ENCODE measurements around the gene TGFB2. TPM values are rescaled to one million over a fixed set of nuclear protein-coding genes. Genes with fewer than 3 reads are reported as not detected.

TGFB2 gene
- 1 to 10 TPM in 1 of 2 donors, under 1 TPM in 1; 0.27 to 4.6 TPM for total RNA-seq

GRCh38 chr1:218344814-218345672, at the start of gene TGFB2:
Gene TGFB2 (plus strand): TSS chr1:218345336. CDS start chr1:218346702, 1,366 bp downstream.
- H3K36me3 ChIP-seq: no peaks in the 10 kb centered on the region
- H3K4me1 ChIP-seq: no peaks in the 10 kb centered on the region
- H3K9me3 ChIP-seq: no peaks in the 10 kb centered on the region
- intact Hi-C loops (cut with DNase I): no loop called here
- H3K27me3 ChIP-seq: peaks cover 25% of the 10 kb centered on the region
- no peak for TF ChIP-seq CTCF (IDR thresholded peaks at IDR 0.05)
- H3K4me3 ChIP-seq: peak within 1 kb of the TSS; percentile 40
- H3K27ac ChIP-seq: peak within 1 kb of the TSS; percentile 43
- peak; percentile 31 for DNase-seq
- H3K9ac ChIP-seq (ENCODE audit: low read depth in 2 of 2, low read length in 2 of 2): peak within 1 kb of the TSS in 1 of 2 donors; percentile 64

GRCh38 chr1:218296162-218296561, 49.0 kb upstream of the TGFB2 start:
- H3K9me3 ChIP-seq: no peaks in the 10 kb centered on the region
- TF ChIP-seq CTCF (IDR thresholded peaks at IDR 0.05): no peak

GRCh38 chr1:218297461-218297860, 47.7 kb upstream of the TGFB2 start:
- no peaks in the 10 kb centered on the region for H3K36me3 ChIP-seq
- H3K27ac ChIP-seq: no peak overlapping the region
- H3K4me3 ChIP-seq: no peak overlapping the region
- TF ChIP-seq CTCF (IDR thresholded peaks at IDR 0.05): no peak
- DNase-seq: no peak
- no peaks in the 10 kb centered on the region for H3K27me3 ChIP-seq
- H3K9ac ChIP-seq (ENCODE audit: low read depth in 2 of 2, low read length in 2 of 2): no peak overlapping the region
- no peaks in the 10 kb centered on the region for H3K9me3 ChIP-seq
- no peaks in the 10 kb centered on the region for H3K4me1 ChIP-seq
- intact Hi-C loops (cut with DNase I): no loop called here

More at GRCh38 chr1:218296162-218296561, 49.0 kb upstream of the TGFB2 start:
- intact Hi-C loops (cut with DNase I): no loop called here
- Histone ChIP-seq H3K36me3 (no peaks in the 10 kb centered on the region), H3K27ac (no peak overlapping the region), H3K9ac (ENCODE audit: low read depth in 2 of 2, low read length in 2 of 2) (no peak overlapping the region), H3K4me1 (no peaks in the 10 kb centered on the region), H3K4me3 (no peak overlapping the region), H3K27me3 (no peaks in the 10 kb centered on the region)
- DNase-seq: no peak

GRCh38 chr1:218297867-218298266, 47.3 kb upstream of the TGFB2 start:
- H3K27me3 ChIP-seq: no peaks in the 10 kb centered on the region
- intact Hi-C loops (cut with DNase I): no loop called here
- H3K36me3 ChIP-seq: no peaks in the 10 kb centered on the region
- DNase-seq: no peak
- H3K4me3 ChIP-seq: no peak overlapping the region
- no peaks in the 10 kb centered on the region for H3K9me3 ChIP-seq
- no peak overlapping the region for H3K27ac ChIP-seq
- H3K4me1 ChIP-seq: no peaks in the 10 kb centered on the region
- TF ChIP-seq CTCF (IDR thresholded peaks at IDR 0.05): no peak
- H3K9ac ChIP-seq (ENCODE audit: low read depth in 2 of 2, low read length in 2 of 2): no peak overlapping the region

- Histone ChIP-seq H3K27ac (no peak overlapping the region), H3K4me3 (no peak overlapping the region), H3K36me3 (no peaks in the 10 kb centered on the region), H3K9me3 (no peaks in the 10 kb centered on the region), H3K27me3 (no peaks in the 10 kb centered on the region), H3K4me1 (no peaks in the 10 kb centered on the region), H3K9ac (ENCODE audit: low read depth in 2 of 2, low read length in 2 of 2) (no peak overlapping the region)
- no peak for DNase-seq
- TF ChIP-seq CTCF (IDR thresholded peaks at IDR 0.05): no peak
- intact Hi-C loops (cut with DNase I): no loop called here
Measured at GRCh38 chr1:218298398-218298797, 46.7 kb upstream of the TGFB2 start.

Data from colonic mucosa (tissue), 4 donors.